ENCODE measurements around the gene MAP7D3. TPM values are rescaled to one million over a fixed set of nuclear protein-coding genes. Genes with fewer than 3 reads are reported as not detected.

MAP7D3 gene
- total and polyA plus RNA-seq, 2 of the 4 experiments (the other 2 are of a cell fraction) = 10.0 to 23.8 TPM

DNA sequence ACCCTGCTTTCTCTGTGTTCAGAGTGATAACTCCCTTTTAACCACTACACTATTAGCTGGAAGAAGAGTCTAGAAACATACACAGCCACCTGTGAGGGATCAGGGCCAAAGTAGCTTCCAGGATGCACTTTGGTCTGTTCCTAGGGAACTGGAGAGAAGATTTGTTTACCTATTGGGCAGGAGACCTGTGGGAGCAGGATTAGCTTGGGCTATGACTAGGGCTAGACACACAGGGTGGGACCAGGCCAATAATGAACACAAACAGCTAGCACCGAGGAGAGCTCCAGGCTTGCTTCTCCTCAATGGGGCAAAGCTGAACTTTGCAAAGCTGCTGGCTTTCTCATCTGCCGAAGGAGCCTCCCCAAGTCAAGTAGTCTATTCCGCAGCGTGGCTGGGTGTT is 24.4 kb upstream of the MAP7D3 start:
- H4K5ac ChIP-seq (ENCODE audit: low read depth, low read length) = no peak overlapping the region
- TF ChIP-seq POLR2A (IDR thresholded peaks at IDR 0.05; ENCODE audit: low read depth, low read length) (no peak), MAFK (IDR thresholded peaks at IDR 0.05; ENCODE audit: low read depth, low read length) (no peak), SMC3 (IDR thresholded peaks at IDR 0.05; ENCODE audit: low read depth, low read length) (no peak), FOS (IDR thresholded peaks at IDR 0.05; ENCODE audit: low read depth, low read length) (no peak), RCOR1 (IDR thresholded peaks at IDR 0.05; ENCODE audit: insufficient replicate concordance, low read length) (no peak), MXI1 (IDR thresholded peaks at IDR 0.05; ENCODE audit: borderline replicate concordance, low read depth, low read length) (no peak), CHD1 (IDR thresholded peaks at IDR 0.05; ENCODE audit: low read depth, low read length) (no peak), NFE2L2 (IDR thresholded peaks at IDR 0.05; ENCODE audit: low read depth, low read length) (no peak), BHLHE40 (IDR thresholded peaks at IDR 0.05; ENCODE audit: low read depth, low read length) (no peak), MAZ (IDR thresholded peaks at IDR 0.05; ENCODE audit: borderline replicate concordance, low read depth, low read length) (no peak), RAD21 (IDR thresholded peaks at IDR 0.05; ENCODE audit: low read length) (no peak), RFX5 (IDR thresholded peaks at IDR 0.05; ENCODE audit: low read depth, low read length) (no peak), CEBPB (IDR thresholded peaks at IDR 0.05; ENCODE audit: low read depth, low read length) (no peak)
- TF ChIP-seq, protein P1, sequence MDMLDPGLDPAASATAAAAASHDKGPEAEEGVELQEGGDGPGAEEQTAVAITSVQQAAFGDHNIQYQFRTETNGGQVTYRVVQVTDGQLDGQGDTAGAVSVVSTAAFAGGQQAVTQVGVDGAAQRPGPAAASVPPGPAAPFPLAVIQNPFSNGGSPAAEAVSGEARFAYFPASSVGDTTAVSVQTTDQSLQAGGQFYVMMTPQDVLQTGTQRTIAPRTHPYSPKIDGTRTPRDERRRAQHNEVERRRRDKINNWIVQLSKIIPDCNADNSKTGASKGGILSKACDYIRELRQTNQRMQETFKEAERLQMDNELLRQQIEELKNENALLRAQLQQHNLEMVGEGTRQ (IDR thresholded peaks at IDR 0.05; ENCODE audit: low read depth, low read length) = no peak
- TF ChIP-seq, protein P2, sequence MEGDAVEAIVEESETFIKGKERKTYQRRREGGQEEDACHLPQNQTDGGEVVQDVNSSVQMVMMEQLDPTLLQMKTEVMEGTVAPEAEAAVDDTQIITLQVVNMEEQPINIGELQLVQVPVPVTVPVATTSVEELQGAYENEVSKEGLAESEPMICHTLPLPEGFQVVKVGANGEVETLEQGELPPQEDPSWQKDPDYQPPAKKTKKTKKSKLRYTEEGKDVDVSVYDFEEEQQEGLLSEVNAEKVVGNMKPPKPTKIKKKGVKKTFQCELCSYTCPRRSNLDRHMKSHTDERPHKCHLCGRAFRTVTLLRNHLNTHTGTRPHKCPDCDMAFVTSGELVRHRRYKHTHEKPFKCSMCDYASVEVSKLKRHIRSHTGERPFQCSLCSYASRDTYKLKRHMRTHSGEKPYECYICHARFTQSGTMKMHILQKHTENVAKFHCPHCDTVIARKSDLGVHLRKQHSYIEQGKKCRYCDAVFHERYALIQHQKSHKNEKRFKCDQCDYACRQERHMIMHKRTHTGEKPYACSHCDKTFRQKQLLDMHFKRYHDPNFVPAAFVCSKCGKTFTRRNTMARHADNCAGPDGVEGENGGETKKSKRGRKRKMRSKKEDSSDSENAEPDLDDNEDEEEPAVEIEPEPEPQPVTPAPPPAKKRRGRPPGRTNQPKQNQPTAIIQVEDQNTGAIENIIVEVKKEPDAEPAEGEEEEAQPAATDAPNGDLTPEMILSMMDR (conservative IDR thresholded peaks at IDR 0.05; ENCODE audit: low read depth, low read length) = no peak
- TF ChIP-seq, protein P3, sequence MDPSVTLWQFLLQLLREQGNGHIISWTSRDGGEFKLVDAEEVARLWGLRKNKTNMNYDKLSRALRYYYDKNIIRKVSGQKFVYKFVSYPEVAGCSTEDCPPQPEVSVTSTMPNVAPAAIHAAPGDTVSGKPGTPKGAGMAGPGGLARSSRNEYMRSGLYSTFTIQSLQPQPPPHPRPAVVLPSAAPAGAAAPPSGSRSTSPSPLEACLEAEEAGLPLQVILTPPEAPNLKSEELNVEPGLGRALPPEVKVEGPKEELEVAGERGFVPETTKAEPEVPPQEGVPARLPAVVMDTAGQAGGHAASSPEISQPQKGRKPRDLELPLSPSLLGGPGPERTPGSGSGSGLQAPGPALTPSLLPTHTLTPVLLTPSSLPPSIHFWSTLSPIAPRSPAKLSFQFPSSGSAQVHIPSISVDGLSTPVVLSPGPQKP (IDR thresholded peaks at IDR 0.05; ENCODE audit: borderline replicate concordance, low read depth, low read length) = no peak
- dilution Hi-C loops (cut with HindIII; ENCODE audit: low sequenced_read_pairs, unreplicated experiment) = no loop called here

More for the DNA sequence above, 24.4 kb upstream of the MAP7D3 start:
- no peak overlapping the region for H2AFZ ChIP-seq (replicated peaks; ENCODE audit: low read length, poor library complexity)
- in situ Hi-C loops (cut with MboI; ENCODE audit: low sequenced_read_pairs) (no loop called here), intact Hi-C loops (cut with micrococcal nuclease) (no loop called here)
- peaks cover 6% of the 10 kb centered on the region; the same call in 1 of the 2 replicates for H3K27me3 ChIP-seq (ENCODE audit: control insufficient read depth, insufficient read depth, low read length)
- H3K4me2 ChIP-seq (ENCODE audit: low read depth, low read length) = no peak overlapping the region
- no peaks in the 10 kb centered on the region for H3K9me1 ChIP-seq (ENCODE audit: insufficient read depth, low read length)
- H2BK15ac ChIP-seq (ENCODE audit: low read depth, low read length) = no peak overlapping the region
- no peak overlapping the region for H2BK120ac ChIP-seq (ENCODE audit: low read depth, low read length)
- H3K4me3 ChIP-seq (ENCODE audit: insufficient read depth, low read depth, low read length) = no peak overlapping the region
- no peak overlapping the region for H3K18ac ChIP-seq (ENCODE audit: low read depth, low read length)
- H2BK20ac ChIP-seq (ENCODE audit: low read depth, low read length) = no peak overlapping the region
- no peak overlapping the region for H2AK9ac ChIP-seq (replicated peaks; ENCODE audit: low read depth, low read length, poor library complexity)
- ATAC-seq (ENCODE audit: low read depth) (no peak), DNase-seq (no peak)
- no peak overlapping the region for H3K23ac ChIP-seq (ENCODE audit: low read depth, low read length)
- no peak overlapping the region for H4K8ac ChIP-seq (ENCODE audit: low read depth in 2 of 2, low read length in 2 of 2)
- H4K20me1 ChIP-seq (ENCODE audit: insufficient read depth, low read length) = no peaks in the 10 kb centered on the region
- CTCF ChIA-PET = no interaction called here
- H3K36me3 ChIP-seq (ENCODE audit: control insufficient read depth, insufficient read depth, low read length) = no peaks in the 10 kb centered on the region
- H3K4ac ChIP-seq (ENCODE audit: low read depth, low read length) = no peak overlapping the region
- no peak overlapping the region for H2AK5ac ChIP-seq (ENCODE audit: low read depth, low read length)
- POLR2A ChIA-PET (ENCODE audit: unreplicated experiment) = no interaction called here
- no peak overlapping the region for H2BK5ac ChIP-seq (ENCODE audit: low read depth, low read length, poor library complexity, severe bottlenecking)
- H3K9me3 ChIP-seq (ENCODE audit: control insufficient read depth, insufficient read depth, low read length) = no peaks in the 10 kb centered on the region
- 17% methylated on average over 1 of the region's 4 CpGs; no CpG with 5 or more reads in 1 of the 2 experiments for WGBS, 2 experiments (ENCODE audit: extremely low coverage in 2 of 2, insufficient read length in 1 of 2)
- BruUV-seq (replicated peaks) = no TSS peak
- no peak overlapping the region for H4K91ac ChIP-seq (ENCODE audit: insufficient read depth, low read depth, low read length)
- no peaks in the 10 kb centered on the region for H3K79me1 ChIP-seq (ENCODE audit: low read depth in 1 of 2, low read length in 2 of 2)
- H3K56ac ChIP-seq (ENCODE audit: extremely low read depth, insufficient read depth, low read length) = no peak overlapping the region
- H3K4me1 ChIP-seq (ENCODE audit: control insufficient read depth, insufficient read depth, low read length) = no peaks in the 10 kb centered on the region
- H3K14ac ChIP-seq (replicated peaks; ENCODE audit: low read depth, low read length) = no peak overlapping the region
- H3K9ac ChIP-seq (ENCODE audit: low read depth, low read length) = no peak overlapping the region
- H3K27ac ChIP-seq (ENCODE audit: insufficient read depth, low read length) = no peak overlapping the region
